ENCODE results near the gene KCNMB2.

The KCNMB2 gene

DNA sequence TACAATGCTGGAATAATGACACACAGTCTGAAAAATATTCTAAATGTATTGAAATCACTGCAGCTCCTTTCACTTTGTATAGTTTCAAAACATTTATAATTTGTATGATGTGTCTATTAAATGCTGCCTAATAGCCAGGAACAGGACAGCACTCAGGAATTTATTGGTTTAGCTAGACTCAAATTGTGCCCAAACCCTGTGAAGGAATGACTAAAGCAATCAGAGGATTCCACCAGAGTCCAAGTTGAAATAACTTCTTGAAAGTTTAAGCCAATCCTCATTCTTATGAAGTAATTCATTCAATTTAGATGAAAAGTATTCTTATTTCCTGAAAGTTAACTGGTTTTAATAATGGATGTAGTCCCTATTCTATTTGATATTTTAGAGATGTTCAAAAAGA, 268.4 kb downstream of the KCNMB2 start:
- H3K4me3 ChIP-seq (ENCODE audit: low read depth, low read length): no peak overlapping the region
- TF ChIP-seq, protein P1, sequence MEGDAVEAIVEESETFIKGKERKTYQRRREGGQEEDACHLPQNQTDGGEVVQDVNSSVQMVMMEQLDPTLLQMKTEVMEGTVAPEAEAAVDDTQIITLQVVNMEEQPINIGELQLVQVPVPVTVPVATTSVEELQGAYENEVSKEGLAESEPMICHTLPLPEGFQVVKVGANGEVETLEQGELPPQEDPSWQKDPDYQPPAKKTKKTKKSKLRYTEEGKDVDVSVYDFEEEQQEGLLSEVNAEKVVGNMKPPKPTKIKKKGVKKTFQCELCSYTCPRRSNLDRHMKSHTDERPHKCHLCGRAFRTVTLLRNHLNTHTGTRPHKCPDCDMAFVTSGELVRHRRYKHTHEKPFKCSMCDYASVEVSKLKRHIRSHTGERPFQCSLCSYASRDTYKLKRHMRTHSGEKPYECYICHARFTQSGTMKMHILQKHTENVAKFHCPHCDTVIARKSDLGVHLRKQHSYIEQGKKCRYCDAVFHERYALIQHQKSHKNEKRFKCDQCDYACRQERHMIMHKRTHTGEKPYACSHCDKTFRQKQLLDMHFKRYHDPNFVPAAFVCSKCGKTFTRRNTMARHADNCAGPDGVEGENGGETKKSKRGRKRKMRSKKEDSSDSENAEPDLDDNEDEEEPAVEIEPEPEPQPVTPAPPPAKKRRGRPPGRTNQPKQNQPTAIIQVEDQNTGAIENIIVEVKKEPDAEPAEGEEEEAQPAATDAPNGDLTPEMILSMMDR (IDR thresholded peaks at IDR 0.05; ENCODE audit: borderline replicate concordance, insufficient read depth, low read depth, low read length): no peak

DNA sequence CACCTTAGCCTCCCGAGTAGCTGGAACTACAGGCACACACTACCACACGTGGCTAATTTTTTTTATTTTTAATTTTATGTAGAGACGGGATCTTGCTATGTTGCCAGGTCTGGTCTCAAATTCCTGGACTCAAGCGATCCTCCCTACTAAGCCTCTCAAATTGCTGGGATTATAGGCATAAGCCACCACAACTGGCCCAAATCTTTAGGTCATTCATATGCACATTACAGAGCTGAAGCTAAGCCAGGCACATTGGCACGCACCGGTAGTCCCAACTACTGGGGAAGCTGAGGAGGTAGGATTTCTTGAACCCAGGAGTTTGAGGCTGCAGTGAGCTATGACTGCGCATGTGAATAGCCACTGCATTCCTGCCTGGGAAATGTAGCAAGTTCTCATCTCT, 269.5 kb downstream of the KCNMB2 start:
- TF ChIP-seq, protein P1 (IDR thresholded peaks at IDR 0.05; ENCODE audit: borderline replicate concordance, insufficient read depth, low read depth, low read length): no peak
- no peak overlapping the region for H3K4me3 ChIP-seq (ENCODE audit: low read depth, low read length)

DNA sequence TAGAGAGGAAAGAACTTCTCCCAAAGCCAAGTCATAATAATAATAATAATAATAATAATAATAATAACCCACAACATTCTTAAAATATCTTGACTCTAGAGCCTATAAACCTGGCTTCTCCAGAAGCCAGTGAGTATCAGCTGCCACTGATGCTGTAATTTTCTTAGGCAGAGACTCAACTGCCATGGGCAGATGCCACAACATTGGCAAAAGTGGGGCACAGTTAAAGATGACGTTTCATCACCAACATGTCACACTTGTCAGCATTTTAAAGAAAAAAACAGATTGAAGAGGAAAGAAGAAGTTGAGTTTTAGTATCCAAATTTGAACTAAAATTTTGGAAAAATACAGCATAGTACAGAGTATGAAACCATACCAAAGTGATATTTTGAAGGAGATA, 270.4 kb downstream of the KCNMB2 start:
- H3K4me3 ChIP-seq (ENCODE audit: low read depth, low read length): no peak overlapping the region
- TF ChIP-seq, protein P1 (IDR thresholded peaks at IDR 0.05; ENCODE audit: borderline replicate concordance, insufficient read depth, low read depth, low read length): no peak

DNA sequence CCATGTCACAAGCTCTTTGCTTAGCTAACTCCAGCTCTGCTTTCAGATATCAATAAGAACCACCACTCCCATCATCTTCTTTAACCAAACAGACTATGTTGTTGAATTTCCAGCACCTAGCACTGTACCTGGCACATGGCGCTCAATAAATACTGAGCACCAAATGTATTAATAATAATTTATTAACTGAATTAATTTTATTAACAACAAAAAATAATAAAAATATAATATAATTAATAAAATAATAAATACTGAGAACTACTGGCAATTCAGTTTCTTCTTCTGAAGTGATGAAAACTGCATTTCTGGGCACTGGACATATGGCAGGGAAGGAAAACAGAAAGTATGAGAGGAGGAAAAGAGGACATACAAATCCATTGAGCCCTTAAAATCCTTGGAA, 271.5 kb downstream of the KCNMB2 start:
- TF ChIP-seq, protein P1 (IDR thresholded peaks at IDR 0.05; ENCODE audit: borderline replicate concordance, insufficient read depth, low read depth, low read length): no peak
- H3K4me3 ChIP-seq (ENCODE audit: low read depth, low read length): no peak overlapping the region

DNA sequence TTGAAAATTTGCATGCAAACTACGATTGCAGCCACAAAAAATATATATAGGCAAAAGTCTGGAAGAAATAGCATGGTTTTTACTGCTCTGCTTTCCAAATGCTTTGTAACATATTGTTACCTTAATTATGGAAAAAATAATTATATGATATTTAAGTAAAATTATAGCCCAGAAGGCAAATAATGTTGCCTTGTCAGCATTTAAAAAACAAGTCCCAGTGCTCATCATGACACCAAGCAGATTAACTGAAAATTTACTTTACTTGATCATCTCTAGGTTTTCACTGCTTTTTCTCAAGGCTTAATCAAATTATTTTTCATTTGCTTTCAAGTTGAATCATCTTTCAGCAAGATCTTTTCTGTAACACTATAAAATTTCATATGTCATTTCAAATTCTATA, 272.5 kb downstream of the KCNMB2 start:
- no peak overlapping the region for H3K4me3 ChIP-seq (ENCODE audit: low read depth, low read length)
- TF ChIP-seq, protein P1 (IDR thresholded peaks at IDR 0.05; ENCODE audit: borderline replicate concordance, insufficient read depth, low read depth, low read length): no peak

DNA sequence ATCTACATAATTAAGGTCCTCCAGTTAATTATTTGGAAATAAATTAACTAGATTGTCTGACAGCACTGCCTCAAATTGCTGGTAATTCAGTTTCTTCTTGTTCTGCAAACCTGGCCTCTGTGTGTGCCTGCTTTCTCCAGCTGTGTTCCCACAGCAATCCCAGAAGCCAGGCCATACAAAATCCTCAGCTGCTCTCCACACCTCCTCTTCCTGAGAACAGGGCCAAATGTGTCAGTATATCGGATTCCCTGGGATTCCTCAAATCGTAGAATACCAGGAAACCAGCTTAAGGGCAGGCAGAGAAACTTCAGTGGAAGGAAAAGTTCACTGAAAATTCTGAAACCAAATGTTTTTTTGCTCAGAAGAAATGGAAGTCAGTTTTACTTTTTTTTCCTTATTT, 273.9 kb downstream of the KCNMB2 start:
- TF ChIP-seq, protein P1 (IDR thresholded peaks at IDR 0.05; ENCODE audit: borderline replicate concordance, insufficient read depth, low read depth, low read length): no peak
- H3K4me3 ChIP-seq (ENCODE audit: low read depth, low read length): no peak overlapping the region

DNA sequence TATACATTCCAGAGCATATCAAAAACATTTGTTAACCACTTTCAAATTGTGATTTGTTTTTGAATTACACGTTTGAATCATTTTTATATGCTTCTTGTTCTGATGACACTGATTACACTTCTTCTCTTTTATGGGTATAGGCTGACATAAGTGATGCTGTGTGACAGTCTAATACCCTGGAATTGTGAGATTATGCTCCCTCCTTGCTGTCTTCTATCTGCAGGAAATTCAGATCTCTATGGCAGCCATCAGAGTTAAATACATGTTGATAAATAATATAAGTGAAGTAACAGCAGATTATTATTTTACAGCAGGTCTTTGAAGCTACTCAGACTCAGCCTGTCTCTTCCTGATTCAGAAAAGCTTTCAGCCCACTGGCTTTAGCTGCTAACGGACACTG, 286.5 kb downstream of the KCNMB2 start:
- no peak overlapping the region for H3K4me3 ChIP-seq (ENCODE audit: low read depth, low read length)
- TF ChIP-seq, protein P1 (IDR thresholded peaks at IDR 0.05; ENCODE audit: borderline replicate concordance, insufficient read depth, low read depth, low read length): no peak
